Measurements from ENCODE around the gene LMF1. TPM values are rescaled to one million over a fixed set of nuclear protein-coding genes. Genes with fewer than 3 reads are reported as not detected.

LMF1 gene
- total and polyA plus RNA-seq, 9 of the 15 experiments (the other 6 are each of a cell fraction or from before 2014, with no cell fraction given), result 0.11 to 1.6 (median 0.55) TPM; not detected in 1

DNA sequence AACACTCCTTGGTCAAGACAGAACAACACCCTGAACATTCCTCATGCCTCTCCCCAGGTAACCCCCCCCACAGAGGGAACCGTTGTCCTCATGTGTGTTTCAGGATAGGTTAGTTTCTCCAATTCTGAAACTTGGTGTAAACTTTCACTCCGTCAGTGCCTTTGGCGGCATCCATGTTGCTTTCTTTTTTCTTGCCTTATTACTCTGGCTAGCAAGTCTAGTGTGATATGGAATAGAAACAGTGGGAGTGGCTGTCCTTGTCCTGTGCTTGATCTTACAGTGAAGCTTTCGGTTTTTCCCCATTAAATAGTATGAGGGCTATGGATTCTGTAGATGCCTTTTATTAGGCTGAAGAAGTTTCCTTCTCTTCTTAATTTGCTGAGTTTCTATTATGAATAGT, 134.6 kb downstream of the LMF1 start:
- H4K20me1 ChIP-seq (replicated peaks; ENCODE audit: control insufficient read depth, insufficient read depth, low read length), result no peaks in the 10 kb centered on the region
- FAIRE-seq (no peak), DNase-seq (ENCODE audit: extremely low read depth in 1 of 4, low spot score in 3 of 4) (no peak), ATAC-seq (no peak)
- H3K36me3 ChIP-seq (ENCODE audit: control insufficient read depth, insufficient read depth, low read length), result no peaks in the 10 kb centered on the region
- no peak overlapping the region for H2AFZ ChIP-seq (ENCODE audit: low read depth, low read length)
- H3K27ac ChIP-seq (ENCODE audit: extremely low read depth, low read depth, low read length), result no peak overlapping the region
- H3K4me3 ChIP-seq, result no peak overlapping the region
- no peak overlapping the region for H3K4me2 ChIP-seq (ENCODE audit: insufficient read depth, low read length)
- CTCF ChIA-PET (ENCODE audit: low intra/inter-chr PET ratio), result no interaction called here
- H3K4me1 ChIP-seq (replicated peaks in 1 of 2; ENCODE audit: control insufficient read depth in 2 of 2, insufficient read depth in 2 of 2, low read length in 2 of 2), result peaks cover 0 to 27% of the 10 kb centered on the region in 2 experiments; a peak in 2 of 5 replicates
- no peak overlapping the region for H3K9ac ChIP-seq (ENCODE audit: insufficient read depth in 1 of 2, low read depth in 2 of 2, low read length in 2 of 2)
- in situ Hi-C loops (cut with MboI), result no loop called here
- WGBS (ENCODE audit: insufficient coverage, low coverage, missing lambda C conversion rate), result 1% methylated on average over 4 of the region's 4 CpGs
- H3K9me3 ChIP-seq (replicated peaks; ENCODE audit: control insufficient read depth, insufficient read depth, low read depth, low read length), result peaks cover 1% of the 10 kb centered on the region; the same call in 1 of the 2 replicates
- POLR2A ChIA-PET, result no interaction called here
- H3K79me2 ChIP-seq (ENCODE audit: control insufficient read depth, insufficient read depth, low read length), result no peaks in the 10 kb centered on the region
- intact Hi-C loops (cut with micrococcal nuclease), result no loop called here
- BruUV-seq (replicated peaks), result no TSS peak
- H3K9me1 ChIP-seq (ENCODE audit: control insufficient read depth, insufficient read depth, low read length), result no peaks in the 10 kb centered on the region
- peaks cover 16 to 53% of the 10 kb centered on the region in 2 experiments; a peak in 4 of 5 replicates for H3K27me3 ChIP-seq (ENCODE audit: control insufficient read depth in 2 of 2, insufficient read depth in 2 of 2, low read length in 2 of 2)
- no peak for TF ChIP-seq ILF3 (IDR thresholded peaks at IDR 0.05; ENCODE audit: borderline replicate concordance)
- TF ChIP-seq TRIM28 (IDR thresholded peaks at IDR 0.05), result peak; percentile 47; the same call in 1 of the 2 replicates
- peak in 1 of 2 experiments; percentile 94; a peak in 2 of 3 replicates for TF ChIP-seq CBX3 (IDR thresholded peaks at IDR 0.05; ENCODE audit: borderline replicate concordance in 1 of 2, low read length in 2 of 2)
- TF ChIP-seq ZNF395 (CRISPR knock-in tag; IDR thresholded peaks at IDR 0.05), result no peak
- TF ChIP-seq MXD1 (CRISPR knock-in tag; IDR thresholded peaks at IDR 0.05; ENCODE audit: borderline replicate concordance, poor library complexity, severe bottlenecking), result no peak
- no peak for TF ChIP-seq GTF2F1 (IDR thresholded peaks at IDR 0.05; ENCODE audit: low read depth, low read length)
- peak in 1 of 3 experiments; percentile 18 for TF ChIP-seq YY1 (IDR thresholded peaks at IDR 0.05; ENCODE audit: borderline replicate concordance in 1 of 3, control insufficient read depth in 1 of 3, extremely low read depth in 1 of 3, insufficient read depth in 3 of 3, insufficient read length in 1 of 3, insufficient replicate concordance in 2 of 3, low read depth in 1 of 3, low read length in 2 of 3)
- TF ChIP-seq NR2C1 (IDR thresholded peaks at IDR 0.05), result no peak
- no peak for TF ChIP-seq NR2C1 (tag; IDR thresholded peaks at IDR 0.05)
- no peak for TF ChIP-seq CBFB (CRISPR knock-in tag; IDR thresholded peaks at IDR 0.05)
- TF ChIP-seq CBX5 (IDR thresholded peaks at IDR 0.05; ENCODE audit: borderline replicate concordance, low read depth), result peak; percentile 63; the same call in 1 of the 2 replicates
- peak; percentile 93 for TF ChIP-seq ZNF239 (CRISPR knock-in tag; IDR thresholded peaks at IDR 0.05)
- no peak for TF ChIP-seq CCNT2 (IDR thresholded peaks at IDR 0.05; ENCODE audit: borderline replicate concordance, extremely low read depth, insufficient read length, low read depth, low read length)
- TF ChIP-seq, protein P1, sequence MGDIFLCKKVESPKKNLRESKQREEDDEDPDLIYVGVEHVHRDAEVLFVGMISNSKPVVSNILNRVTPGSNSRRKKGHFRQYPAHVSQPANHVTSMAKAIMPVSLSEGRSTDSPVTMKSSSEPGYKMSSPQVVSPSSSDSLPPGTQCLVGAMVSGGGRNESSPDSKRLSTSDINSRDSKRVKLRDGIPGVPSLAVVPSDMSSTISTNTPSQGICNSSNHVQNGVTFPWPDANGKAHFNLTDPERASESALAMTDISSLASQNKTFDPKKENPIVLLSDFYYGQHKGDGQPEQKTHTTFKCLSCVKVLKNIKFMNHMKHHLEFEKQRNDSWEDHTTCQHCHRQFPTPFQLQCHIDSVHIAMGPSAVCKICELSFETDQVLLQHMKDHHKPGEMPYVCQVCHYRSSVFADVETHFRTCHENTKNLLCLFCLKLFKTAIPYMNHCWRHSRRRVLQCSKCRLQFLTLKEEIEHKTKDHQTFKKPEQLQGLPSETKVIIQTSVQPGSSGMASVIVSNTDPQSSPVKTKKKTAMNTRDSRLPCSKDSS (IDR thresholded peaks at IDR 0.05; ENCODE audit: low read depth, partially characterized antibody), result peak; percentile 76
- 0 out of 2 replicates have a peak, but pooled peaks have one; percentile 37 for TF ChIP-seq ZNF507 (tag; conservative IDR thresholded peaks at IDR 0.05)

Measured in K562 (cell line).